Upper lobe of left lung (tissue), 4 donors: ENCODE data around the gene DHX29.

ENCODE experiments used
- POLR2A ChIP-seq, 4 donors: fragments of 450-650 bp; IDR thresholded peaks; one replicate each; pipeline ENCODE4 v1.5.1; 2016 to 2017; ENCODE audit warnings: antibody characterized with exemption in 4 of 4, mild to moderate bottlenecking in 2 of 4
- POLR2AphosphoS5 ChIP-seq, 2 donors: sonication (generic); formaldehyde crosslinking; IDR thresholded peaks; one replicate each; pipeline ENCODE4 v1.5.1; 2017; ENCODE audit warnings: antibody characterized with exemption in 2 of 2
- TF ChIP-seq, protein P1 (sequence below), 6 experiments: fragments of 450-650 bp in 4 of 6; fragments of 200-600 bp in 2 of 6; sonication (generic) in 2 of 6; IDR thresholded peaks; one replicate each; pipeline ENCODE4 v1.5.1; 2016 to 2019; ENCODE audit warnings: antibody characterized with exemption in 6 of 6

DNA sequence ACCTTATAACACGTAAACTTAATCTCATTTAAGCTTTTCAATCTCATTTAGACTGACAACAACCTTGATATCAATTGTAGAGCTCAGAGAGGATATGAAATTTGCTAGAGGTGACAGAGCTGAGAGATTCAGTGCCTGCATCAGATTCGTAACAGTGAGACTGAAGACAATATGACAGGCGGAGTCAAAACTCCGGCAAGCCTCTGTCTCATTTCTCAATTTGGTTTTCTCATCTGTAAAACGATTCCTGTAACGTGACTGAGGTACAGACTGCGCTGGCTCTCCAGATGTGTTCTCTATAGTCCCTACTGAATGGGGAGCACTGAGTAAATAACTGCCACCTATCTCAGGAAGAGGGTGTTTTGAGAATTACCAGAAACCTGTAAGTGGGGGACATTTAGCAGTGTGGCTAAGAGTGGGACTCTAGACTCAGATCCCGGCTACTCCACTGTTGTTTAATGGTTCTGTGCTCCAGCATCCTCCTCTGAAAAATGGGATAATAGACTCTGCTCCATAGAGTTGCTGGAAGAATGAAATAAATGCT lies 77.3 kb downstream of the DHX29 start:
- TF ChIP-seq, protein P1, sequence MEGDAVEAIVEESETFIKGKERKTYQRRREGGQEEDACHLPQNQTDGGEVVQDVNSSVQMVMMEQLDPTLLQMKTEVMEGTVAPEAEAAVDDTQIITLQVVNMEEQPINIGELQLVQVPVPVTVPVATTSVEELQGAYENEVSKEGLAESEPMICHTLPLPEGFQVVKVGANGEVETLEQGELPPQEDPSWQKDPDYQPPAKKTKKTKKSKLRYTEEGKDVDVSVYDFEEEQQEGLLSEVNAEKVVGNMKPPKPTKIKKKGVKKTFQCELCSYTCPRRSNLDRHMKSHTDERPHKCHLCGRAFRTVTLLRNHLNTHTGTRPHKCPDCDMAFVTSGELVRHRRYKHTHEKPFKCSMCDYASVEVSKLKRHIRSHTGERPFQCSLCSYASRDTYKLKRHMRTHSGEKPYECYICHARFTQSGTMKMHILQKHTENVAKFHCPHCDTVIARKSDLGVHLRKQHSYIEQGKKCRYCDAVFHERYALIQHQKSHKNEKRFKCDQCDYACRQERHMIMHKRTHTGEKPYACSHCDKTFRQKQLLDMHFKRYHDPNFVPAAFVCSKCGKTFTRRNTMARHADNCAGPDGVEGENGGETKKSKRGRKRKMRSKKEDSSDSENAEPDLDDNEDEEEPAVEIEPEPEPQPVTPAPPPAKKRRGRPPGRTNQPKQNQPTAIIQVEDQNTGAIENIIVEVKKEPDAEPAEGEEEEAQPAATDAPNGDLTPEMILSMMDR (IDR thresholded peaks at IDR 0.05), result no peak
- TF ChIP-seq POLR2A (IDR thresholded peaks at IDR 0.05) (no peak), POLR2AphosphoS5 (IDR thresholded peaks at IDR 0.05) (no peak)
